HG02870 (cell line): ENCODE data around the gene ADCY1.

Source experiments
- ATAC-seq: cut with Tn5 transposase; IDR thresholded peaks from one replicate; pipeline ENCODE4 v1.9.1; 2021; ENCODE audit warnings: mild to moderate bottlenecking, moderate library complexity; ENCODE audit not compliant: unreplicated experiment

ADCY1 gene

DNA sequence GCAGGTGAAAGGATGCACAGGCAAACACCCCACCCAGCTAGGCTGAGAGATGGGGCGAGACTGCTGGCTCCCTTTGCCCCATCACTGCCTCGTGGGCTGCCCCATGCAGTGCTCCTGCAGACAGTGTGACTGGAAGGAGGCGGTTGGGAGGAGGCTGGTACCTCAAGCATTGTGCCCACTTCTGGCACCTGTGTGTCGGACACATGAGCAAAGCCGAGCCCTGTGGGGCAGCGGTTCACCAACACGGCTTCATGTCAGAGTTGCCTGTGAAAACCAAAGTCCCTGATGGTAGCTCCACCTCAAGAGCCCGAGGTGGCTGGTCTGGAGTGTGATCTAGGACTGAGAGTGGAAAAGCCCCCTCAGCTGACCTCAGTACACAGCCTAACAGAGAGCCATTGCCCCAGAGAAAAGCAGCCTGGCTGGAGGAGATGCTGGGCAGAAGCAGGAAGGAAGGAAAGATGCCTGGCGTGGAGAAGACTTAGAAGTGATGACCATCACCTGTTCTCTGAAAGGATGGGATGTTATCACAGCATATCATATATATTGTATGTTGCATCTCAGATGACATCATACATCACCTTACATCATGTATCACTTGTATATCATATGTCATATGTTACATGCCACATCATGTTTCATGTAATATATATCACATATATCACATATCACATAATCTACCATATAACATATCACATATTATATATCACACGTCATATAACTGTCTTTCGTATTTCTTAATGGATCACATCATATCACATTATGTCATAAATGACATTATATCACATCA is 75.6 kb downstream of the ADCY1 start:
- no peak for ATAC-seq

DNA sequence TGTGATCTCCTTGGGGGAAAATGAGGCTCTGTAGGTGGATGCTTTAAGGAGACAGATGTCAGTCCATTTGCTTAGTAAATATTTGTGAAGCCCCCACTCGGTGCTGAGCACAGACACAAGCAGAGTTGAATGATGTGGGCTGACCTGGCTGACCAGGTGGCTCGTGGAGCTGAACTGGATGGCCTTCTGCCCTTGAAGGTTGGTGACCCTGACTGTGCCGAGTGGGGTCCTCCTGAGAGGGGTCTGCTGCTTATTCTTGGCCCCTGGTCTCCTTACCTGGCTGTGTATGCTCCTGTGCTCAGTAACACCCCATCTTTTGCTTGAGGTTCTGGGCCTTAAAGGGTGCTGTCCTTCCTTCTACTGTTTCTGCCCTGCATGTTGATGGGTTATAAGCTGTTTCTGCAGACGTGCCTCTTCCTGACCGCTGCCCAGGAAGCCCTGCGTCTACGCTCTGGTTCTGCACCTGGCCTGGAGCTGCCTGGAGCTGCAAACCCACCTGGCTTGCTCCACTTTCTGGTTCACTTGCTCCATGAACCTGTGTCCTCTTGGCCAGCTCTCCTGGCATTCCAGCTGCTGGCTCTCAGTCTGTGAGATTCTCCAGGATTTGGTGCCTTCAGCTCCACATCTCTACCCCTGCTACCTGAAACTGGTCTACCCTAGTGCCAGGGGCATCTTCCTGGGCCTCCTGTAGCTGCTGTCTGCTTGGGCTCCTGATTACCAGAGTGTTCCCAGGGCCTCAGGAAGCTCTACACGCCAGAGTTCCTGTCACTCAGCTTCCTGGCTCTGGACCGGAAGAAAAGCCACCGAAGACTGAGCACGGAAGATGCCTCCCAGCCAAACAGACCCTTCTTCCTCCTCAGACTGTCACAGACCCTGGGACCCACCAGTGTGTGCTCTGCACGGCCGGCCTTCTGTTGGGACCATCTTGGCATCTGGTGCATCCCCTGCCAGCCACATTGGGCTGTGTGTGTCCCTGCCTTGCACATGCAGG is 76.5 kb downstream of the ADCY1 start:
- no peak for ATAC-seq

DNA sequence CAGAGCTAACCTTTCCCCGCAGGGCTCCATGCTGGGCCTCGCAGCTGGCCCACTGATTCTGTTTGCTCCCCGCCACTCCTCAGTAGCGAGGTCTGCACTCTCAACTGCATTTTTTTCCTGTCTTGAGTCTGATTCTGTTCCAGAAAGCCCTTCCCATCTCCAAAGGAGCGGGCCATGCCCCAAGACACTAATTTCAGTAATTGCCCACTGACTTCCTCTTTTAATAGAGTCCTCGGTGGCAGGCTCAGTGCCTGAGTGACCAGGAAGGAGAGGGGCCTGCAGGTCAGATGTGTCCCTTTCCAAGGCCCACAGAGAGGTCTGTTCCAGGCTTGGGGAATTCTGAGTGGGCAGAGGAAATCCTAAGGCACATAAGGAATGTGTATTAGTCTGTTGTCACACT is 77.4 kb downstream of the ADCY1 start:
- no peak for ATAC-seq

DNA sequence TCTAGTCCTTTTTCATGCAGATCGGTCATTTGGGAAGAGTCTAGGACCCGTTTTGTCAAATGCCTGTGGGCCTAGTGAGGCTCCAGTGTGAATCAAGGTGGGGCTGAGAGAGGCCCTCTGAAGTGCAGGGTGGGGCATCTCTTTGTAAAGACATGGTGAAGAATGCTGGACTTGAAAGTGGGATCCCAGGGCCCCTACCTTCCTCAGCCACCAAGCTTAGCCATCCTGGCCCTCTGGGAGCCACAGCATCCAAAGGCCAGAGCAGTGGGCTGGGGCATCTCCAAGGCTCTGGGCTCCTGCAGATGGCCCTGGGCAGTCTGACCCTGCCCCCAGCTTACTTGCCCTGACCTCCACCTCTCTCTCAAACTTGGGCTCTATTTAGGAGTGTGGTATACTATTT is 78.5 kb downstream of the ADCY1 start:
- no peak for ATAC-seq

DNA sequence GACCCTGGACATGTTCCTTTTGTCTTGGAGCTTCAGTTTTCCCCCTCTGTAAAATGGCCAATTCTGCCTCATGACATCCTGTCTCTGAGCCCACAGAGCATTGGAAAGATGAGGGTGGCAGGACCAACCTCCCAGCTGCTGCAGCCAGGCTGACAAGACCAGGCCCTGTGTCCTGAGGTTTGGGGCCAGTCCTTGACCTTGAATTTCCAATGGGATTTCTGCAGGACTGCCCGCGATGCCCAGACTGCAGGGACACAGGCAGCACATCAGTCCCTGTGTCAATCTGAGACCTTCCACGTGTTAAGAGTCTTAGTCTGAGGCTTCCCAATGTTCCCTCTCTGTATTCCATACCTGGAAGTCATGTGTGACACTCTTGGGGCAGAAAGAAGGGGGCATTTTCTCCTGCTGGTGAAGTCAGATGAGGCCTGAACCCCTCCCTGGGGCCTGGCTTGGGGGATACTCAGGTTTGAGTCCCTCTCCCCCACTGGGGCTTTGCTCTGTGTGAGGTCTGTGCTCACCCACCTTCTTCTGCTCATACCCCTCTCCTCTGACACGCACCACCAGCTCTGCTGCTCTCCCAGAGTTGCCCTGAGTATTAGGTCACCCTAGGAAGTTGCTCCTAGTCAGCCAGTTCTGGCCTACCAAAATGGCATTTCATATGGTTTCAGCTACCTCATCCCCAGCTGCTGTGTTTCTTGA is 79.2 kb downstream of the ADCY1 start:
- no peak for ATAC-seq

DNA sequence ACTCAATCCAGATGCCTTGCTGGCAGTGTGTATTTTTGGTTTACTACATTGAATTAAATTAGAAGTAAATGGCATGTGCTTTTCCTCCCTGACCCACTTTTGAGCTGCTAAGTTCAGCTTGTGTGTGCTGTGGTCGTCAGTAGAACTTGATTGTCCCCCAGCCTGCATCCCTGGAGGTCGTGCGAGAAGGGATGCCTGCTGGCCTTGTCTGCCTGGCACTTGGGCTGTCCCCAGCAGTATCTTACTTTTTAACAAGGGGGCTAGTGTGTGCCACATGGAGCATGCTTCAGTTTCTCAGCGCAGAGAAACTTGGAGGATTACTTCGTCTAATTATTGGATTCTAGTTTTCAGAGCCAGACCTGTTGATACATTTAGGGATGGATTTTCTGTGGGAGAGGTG is 80.2 kb downstream of the ADCY1 start:
- ATAC-seq, result no peak

DNA sequence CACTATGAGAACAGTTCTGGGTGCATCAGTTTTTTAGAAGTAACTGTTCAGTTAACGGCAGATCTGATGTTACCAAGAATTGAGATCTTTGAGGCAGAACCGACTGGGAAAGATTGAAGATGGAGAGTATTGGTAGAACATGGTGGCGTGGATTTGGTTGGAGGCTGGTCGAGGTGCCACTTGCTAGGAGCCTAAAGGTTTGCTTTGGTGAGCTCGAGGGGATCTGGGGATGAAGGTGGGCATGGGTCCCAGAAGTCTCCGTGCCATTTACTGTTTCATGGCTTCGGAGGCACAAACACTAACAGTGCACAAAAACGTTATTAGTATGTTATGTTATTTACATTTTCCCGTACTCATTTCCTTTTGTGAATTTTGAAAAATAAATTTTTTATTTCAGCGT is 81.4 kb downstream of the ADCY1 start:
- no peak for ATAC-seq

DNA sequence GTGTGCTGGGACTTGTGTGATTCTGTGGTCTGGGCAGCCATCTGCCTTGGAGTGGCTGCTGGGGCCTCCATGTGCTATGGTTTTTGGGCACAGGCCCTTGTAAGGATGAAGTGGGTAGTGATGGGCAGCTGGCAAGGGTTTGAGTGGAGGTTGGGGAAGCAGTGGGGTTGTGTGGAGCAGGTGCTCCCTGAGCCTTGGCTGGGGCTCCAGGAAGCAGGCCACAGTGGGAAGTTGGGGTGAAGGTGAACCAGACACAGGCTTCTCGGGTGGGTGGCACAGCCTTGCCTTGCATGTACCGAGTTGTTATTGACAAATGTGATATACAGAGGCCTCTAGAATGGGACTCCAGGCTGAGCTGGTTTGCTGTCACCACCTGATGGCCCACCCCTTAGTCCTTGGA is 82.3 kb downstream of the ADCY1 start:
- no peak for ATAC-seq

DNA sequence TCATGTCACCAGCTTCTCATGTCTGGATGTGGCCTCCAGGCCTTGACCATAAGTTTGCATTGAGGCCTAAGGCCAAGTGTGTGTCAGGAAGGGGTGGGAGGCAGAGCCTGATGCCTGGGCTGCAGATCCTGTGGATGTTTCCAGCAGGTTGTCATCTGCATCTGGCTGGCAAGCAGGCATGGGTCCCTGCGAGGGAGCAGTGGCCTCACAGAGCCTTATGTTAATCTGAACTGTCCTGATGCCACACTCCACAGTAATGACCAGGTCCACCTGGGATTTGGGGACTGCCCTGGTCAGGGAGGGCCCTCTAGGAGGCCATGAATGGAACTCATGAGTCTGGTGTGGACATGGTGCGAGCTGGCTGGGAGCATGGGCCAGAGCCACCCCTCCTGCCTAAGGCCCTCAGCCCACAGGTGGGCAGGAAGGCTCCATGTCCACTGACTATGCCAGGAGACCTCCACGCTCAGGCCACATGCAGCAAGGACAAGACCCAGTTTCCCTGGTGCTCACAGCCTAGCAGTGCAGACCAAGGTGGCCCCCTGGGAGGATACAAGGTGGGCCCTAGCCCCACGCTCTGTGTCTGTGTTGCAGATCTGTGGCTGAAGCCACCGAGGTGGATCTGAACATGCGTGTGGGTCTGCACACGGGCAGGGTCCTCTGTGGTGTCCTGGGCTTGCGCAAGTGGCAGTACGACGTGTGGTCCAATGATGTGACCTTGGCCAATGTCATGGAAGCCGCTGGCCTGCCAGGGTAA is 83.1 kb downstream of the ADCY1 start:
- no peak for ATAC-seq

DNA sequence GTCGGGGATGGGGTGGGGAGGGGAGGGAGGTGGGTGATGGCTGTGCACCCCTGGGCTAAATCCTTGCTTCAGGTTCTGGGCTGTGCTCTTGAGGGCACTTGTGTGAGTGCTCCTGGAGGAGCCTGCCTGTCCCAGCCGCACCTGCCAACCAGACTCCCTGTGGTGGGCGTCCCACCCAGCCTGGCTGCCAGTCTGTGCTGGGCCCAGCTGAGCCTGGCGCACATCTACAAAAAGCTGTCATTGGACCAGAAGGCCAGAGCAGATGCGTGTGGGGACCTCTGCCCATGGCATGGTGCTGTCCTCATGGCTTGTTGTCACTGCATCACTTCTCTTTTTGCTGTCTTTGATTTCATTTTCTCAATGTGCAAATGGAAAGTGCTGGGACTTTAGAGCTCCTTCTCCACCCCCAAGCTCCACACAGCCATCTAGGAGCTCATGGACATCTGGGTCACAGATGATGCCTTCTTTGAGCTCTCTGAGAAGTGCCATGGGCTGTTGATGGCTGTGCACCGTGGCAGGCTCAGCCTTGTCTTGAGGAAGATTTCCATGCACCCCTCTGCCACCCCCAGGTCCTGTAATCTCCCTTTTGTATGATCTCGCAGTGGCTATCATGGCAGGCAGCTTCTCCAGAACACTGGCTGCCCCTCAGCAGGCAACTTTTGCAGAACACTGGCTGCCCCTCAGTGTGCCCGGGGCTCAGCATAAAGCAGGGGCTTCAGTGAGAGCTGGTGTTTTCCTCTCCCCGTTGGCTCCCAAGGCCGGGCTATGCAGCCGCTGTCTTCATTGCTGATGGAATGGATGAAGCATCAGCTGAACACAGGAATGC is 83.9 kb downstream of the ADCY1 start:
- no peak for ATAC-seq

DNA sequence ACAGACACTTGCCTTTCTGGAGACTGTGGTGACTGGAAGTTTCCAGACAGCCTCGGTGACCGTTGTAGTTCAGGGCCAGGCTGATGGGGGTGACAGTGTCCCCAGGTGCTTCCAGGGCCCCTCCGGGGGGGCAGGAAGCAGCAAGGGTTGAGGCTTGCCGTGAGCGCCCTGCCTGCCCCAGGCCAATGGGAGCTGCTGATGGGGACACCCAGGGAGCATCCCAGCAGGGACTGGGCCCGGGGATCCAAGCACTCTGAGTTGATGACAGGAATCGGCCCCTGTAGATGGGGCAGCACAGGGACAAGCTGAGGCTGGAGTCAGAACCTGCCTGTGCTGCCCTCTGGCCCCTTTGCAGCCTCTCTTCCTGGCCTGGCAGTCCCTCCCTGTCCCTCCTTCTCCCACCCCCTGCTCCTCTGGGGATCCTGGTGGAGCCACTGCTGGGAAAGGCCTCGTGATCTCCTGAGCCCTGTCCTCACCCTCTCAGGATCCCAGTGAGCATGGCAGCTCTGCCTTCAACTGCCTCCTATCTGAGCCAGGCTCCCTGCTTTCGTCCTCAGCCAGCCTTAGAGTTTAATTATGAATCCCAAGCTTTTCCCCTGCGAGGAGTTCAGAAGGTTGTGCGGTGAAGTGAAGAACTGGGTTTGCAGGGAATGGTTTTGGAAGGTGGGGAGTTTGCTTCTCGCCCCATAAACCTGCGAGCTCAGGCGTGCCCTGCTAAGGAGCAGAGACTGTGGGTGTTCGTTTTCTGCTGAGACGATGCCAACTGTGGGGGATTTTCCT is 84.7 kb downstream of the ADCY1 start:
- no peak for ATAC-seq

DNA sequence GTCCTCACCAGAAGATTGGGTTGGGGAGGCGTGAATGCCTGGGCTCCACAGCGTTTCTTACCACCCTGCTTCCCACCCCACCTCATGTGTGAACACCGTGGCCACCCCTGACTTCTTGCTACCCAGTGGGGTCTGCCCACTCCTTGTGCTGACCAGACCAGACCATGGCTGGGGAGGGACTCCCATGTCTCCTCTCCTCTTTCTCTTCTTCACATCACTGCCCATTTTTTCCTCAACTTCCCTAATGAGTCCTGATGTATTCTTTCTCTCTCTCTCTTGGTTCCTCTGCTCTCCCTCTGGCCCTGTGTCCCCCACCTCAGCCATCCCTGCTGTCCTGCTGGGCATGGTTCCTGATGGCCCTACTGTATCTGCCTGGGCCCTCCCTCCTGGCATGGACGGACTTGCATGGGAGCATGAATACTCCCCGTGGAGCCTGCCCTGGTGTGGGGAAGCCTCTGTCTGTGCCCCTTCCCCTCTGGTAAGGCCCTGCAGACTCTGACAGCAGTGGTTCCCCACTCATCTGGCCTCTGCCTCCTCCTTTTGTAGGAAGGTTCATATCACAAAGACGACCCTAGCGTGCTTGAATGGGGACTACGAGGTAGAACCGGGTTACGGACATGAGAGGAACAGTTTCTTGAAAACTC is 85.5 kb downstream of the ADCY1 start:
- ATAC-seq, result no peak

DNA sequence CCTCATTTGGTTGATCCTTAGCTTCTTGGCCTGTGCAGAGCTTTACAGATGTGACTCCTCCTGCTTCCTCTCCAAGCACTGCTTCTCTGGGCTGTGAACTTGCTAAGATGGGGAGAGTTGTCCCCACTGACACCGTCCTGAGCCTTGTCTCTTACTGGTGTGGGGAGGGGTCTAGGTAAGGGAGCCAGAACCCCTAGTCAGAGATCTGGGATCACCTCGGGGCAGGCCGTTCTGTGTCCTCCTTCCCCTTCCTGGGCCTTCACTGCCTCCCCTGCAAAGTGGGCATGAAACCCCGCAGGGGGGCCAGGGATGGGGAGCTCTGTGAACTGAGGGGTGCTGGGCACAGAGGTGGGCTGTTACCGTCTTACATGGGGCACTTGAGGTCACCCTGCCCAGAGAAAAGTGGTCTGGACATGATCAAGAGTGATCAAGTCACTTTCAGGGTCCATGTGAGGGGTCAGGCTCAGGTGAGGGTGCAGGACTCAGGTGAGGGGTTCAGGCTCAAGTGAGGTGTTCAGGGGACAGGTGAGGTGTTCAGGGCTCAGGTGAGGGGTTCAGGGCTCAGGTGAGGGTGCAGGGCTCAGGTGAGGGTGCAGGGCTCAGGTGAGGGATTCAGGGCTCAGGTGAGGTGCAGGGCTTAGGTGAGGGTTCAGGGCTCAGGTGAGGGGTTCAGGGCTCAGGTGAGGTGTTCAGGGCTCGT is 86.2 kb downstream of the ADCY1 start:
- ATAC-seq, result no peak

DNA sequence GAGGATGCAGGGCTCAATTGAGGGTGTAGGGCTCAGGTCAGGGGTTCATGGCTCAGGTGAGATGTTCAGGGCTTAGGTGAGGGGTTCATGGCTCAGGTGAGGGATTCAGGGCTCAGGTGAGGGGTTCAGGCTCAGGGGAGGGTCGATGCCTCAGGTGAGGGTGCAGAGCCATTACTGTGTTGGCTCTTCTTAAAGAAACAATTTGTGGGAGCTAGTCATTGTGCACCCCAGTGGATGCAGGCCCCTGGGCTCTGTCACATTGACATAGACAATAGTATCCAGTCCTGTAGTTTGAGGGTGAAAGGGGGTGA is 86.7 kb downstream of the ADCY1 start:
- ATAC-seq, result no peak

DNA sequence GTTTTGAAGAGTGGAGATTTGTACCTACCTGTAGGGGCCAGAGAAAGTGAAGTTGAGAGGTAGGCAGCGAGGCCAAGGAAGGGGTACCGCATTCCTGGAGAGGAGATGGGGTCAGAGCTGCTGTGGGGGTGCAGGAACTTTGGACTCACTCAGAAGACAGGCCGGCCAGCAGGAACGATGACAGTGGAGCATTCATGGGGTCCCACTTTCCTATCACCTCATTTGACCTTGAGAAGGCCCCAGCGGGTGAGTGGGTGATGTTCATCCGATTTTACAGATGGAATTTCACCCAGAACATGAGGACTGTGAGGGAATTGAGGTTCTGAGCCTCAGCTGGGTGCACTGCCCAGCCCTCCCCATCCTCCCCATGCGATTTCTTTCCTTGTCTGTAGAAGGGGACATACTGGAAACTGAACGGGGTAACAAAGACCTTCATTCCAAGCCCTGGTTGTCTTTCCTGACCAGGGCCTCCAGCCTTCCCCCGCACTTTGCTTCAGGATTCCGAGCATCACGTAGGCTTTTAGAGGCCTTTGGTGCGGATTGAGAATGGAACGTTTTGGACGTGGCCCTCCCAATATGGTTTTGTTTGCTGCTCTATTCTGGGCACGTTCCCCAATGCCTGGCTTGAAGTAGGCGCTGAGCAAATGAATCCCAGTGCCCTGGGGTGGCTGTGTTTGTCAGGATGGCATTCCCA is 87.3 kb downstream of the ADCY1 start:
- no peak for ATAC-seq

DNA sequence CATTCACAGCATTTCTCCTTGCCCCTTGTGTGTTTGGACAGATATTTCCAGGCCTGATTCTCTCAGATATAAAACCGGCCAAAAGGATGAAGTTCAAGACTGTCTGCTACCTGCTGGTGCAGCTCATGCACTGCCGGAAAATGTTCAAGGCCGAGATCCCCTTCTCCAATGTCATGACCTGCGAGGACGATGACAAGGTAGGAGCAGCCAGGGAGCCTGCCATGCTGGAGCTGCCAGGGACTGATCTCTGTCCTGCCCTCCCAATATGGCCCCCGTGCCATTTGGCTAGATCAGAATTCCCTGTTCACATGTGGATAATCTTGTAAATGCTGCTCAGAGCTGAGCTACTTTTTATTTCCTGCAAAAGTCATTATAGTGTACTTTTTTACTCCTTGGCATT is 87.8 kb downstream of the ADCY1 start:
- no peak for ATAC-seq

DNA sequence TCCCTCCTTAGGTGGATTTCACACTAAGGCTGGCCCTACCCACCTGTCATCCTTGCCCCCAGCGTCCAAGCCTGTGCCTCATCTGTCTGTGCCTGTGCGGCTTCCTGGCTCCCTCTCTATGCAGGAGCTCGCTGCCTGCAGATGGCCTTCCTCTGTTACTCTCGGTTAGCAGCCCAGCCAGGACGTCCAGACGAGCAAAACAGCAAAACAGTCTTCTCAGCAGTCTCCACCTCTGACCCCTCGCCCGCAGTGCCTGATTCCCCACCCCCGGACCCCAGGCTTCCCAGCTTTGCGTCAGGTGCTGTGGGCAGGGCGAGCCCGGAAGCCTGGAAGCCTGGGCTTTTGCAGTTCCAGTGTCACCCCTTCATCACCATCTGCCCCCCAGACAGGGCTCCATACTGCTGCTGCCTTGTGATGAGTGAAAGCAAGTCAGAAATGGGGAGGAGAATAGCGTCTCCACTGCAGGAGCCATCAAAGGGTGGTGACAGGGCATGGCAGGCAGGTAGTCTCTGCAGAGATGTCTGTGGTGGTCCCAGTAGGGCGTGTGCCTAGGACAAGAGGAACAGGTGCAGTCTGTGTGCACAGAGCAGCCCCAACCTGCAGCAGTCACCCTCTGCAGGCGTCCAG is 88.5 kb downstream of the ADCY1 start:
- ATAC-seq, result no peak
